HG02623 (cell line): Measurements from ENCODE around the gene RNPEP.
"Not testable (repeated sequence)": the region's sequence is repeated elsewhere in the genome, so short reads cannot be mapped to it uniquely, and the experiment has no call there.

Experiments used
- ATAC-seq: cut with Tn5 transposase; IDR thresholded peaks from one replicate; pipeline ENCODE4 v1.9.1; 2021; ENCODE audit warnings: moderate library complexity; ENCODE audit not compliant: unreplicated experiment

Gene RNPEP

GRCh38 chr1:202009326-202010179 lies 27.1 kb downstream of the RNPEP start:
- ATAC-seq, result peak; percentile 9

- peak; percentile 76 for ATAC-seq
Observed at GRCh38 chr1:202010180-202011015, 27.9 kb downstream of the RNPEP start, which contains the start of gene ELF3. TSS of gene ELF3 (plus strand) at chr1:202010587. CDS start at chr1:202011137, 550 bp downstream.

GRCh38 chr1:202011994-202012393 lies 29.5 kb downstream of the RNPEP start:
- no peak for ATAC-seq

GRCh38 chr1:202012544-202013478 lies 30.4 kb downstream of the RNPEP start:
- ATAC-seq, result no peak

- no peak for ATAC-seq
Observed at GRCh38 chr1:202013603-202014002, 31.2 kb downstream of the RNPEP start.

- no peak for ATAC-seq
Observed at GRCh38 chr1:202014060-202014459, 31.6 kb downstream of the RNPEP start.

GRCh38 chr1:202014915-202015661 lies 32.6 kb downstream of the RNPEP start:
- no peak for ATAC-seq

- no peak for ATAC-seq
Observed at GRCh38 chr1:202015662-202015937, 33.2 kb downstream of the RNPEP start.

- ATAC-seq, result no peak
Observed at GRCh38 chr1:202016022-202016810, 33.8 kb downstream of the RNPEP start.

- no peak for ATAC-seq
Observed at GRCh38 chr1:202016811-202017748, 34.6 kb downstream of the RNPEP start.

- ATAC-seq, result no peak
Observed at GRCh38 chr1:202017749-202018467, 35.5 kb downstream of the RNPEP start.

- no peak for ATAC-seq
Observed at GRCh38 chr1:202018468-202019234, 36.2 kb downstream of the RNPEP start.

- not testable (repeated sequence) for ATAC-seq
Observed at GRCh38 chr1:202019235-202019558, 36.7 kb downstream of the RNPEP start.

GRCh38 chr1:202023001-202023433 lies 40.6 kb downstream of the RNPEP start:
- no peak for ATAC-seq

- ATAC-seq, result no peak
Observed at GRCh38 chr1:202029171-202029665, 46.8 kb downstream of the RNPEP start.

- no peak for ATAC-seq
Observed at GRCh38 chr1:202029727-202030126, 47.3 kb downstream of the RNPEP start.

- no peak for ATAC-seq
Observed at GRCh38 chr1:202031796-202032195, 49.3 kb downstream of the RNPEP start.
